Nephron progenitor cell (in vitro differentiated cells): ENCODE data around the gene C8G.

Experiments used
- DNase-seq: peaks from one replicate; pipeline ENCODE4 v3.0.0; 2021
- H3K27ac Mint-ChIP-seq: 2 replicates; pipeline ENCODE4 v1.8.0; 2021; ENCODE audit warnings: mild to moderate bottlenecking, moderate library complexity, mixed read lengths
- H3K27me3 Mint-ChIP-seq: 2 replicates; pipeline ENCODE4 v1.8.0; 2021; ENCODE audit warnings: mild to moderate bottlenecking, low read depth, mixed read lengths; ENCODE audit not compliant: poor library complexity
- H3K36me3 Mint-ChIP-seq: 2 replicates; pipeline ENCODE4 v1.8.0; 2021; ENCODE audit warnings: low read depth, mixed read lengths
- H3K4me1 Mint-ChIP-seq: 2 replicates; pipeline ENCODE4 v1.8.0; 2021; ENCODE audit warnings: mixed read lengths
- H3K4me3 Mint-ChIP-seq: 2 replicates; pipeline ENCODE4 v1.8.0; 2021; ENCODE audit warnings: mild to moderate bottlenecking, moderate library complexity, mixed read lengths
- H3K9me3 Mint-ChIP-seq: 2 replicates; pipeline ENCODE4 v1.8.0; 2021; ENCODE audit warnings: mild to moderate bottlenecking, moderate library complexity, mixed read lengths
- TF ChIP-seq, protein P1 (sequence below): fragments of 200-600 bp; sonication (generic); IDR thresholded peaks from 2 replicates; pipeline ENCODE4 v1.5.0; 2021; ENCODE audit warnings: antibody characterized with exemption

Gene C8G

DNA sequence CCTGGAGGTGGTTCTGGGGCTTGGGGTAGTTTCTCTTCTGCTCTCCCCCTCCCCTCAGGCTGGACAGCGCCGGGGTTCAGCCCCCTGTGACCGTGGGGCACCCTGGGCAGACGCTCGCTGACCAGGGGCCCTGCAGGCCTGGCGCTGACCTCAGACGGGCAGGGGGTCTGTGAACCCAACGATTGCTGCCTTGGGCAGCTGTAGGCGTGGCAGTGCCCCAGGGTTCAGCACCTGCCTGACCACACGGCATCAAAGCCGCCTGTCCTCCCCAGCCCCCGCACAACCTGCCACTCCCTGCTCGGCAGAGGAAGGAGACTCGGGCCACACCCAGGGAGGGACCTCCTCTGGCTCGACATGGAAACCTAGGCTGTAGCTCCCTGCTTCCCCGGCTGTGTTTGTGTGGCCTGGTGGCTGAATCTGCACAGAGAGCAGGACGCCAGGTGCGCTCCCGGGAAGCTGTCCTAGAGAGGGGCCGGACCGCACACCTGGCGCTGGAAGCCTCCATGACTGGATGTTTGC is 19.2 kb downstream of the C8G start:
- Mint-ChIP-seq H3K27ac (no peak overlapping the region), H3K27me3 (peaks cover 15% of the 10 kb centered on the region), H3K4me3 (no peak overlapping the region), H3K36me3 (no peaks in the 10 kb centered on the region), H3K9me3 (no peaks in the 10 kb centered on the region), H3K4me1 (peaks cover 21% of the 10 kb centered on the region)
- DNase-seq = no peak
- TF ChIP-seq, protein P1, sequence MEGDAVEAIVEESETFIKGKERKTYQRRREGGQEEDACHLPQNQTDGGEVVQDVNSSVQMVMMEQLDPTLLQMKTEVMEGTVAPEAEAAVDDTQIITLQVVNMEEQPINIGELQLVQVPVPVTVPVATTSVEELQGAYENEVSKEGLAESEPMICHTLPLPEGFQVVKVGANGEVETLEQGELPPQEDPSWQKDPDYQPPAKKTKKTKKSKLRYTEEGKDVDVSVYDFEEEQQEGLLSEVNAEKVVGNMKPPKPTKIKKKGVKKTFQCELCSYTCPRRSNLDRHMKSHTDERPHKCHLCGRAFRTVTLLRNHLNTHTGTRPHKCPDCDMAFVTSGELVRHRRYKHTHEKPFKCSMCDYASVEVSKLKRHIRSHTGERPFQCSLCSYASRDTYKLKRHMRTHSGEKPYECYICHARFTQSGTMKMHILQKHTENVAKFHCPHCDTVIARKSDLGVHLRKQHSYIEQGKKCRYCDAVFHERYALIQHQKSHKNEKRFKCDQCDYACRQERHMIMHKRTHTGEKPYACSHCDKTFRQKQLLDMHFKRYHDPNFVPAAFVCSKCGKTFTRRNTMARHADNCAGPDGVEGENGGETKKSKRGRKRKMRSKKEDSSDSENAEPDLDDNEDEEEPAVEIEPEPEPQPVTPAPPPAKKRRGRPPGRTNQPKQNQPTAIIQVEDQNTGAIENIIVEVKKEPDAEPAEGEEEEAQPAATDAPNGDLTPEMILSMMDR = no peak

DNA sequence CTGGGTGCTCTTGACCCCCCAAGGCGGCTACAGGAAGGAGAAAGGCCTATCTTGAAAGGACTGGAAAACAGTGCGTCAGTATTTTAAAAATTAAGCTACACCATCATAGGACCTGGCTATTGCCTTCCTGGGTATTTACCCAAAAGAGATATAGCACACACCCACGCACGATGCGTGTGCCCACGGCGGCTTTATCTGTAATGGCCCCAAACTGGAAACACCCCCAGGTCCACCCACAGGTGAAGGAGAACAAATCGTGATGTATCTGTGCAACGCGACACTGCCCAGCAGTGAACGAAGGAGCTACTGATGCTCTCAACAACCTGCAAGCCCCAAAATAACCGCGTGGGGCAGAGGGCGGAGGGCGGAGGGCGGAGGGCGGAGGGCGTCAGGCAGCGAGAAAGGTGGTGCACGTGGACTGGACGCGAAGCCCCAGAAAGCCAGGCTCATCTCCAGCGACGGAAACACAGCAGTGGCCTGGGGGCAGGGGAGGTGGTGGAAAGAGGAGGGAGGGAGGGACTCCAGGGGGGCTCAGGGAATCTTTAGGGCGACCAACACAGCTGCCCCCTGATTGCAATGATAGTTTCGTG is 19.9 kb downstream of the C8G start:
- H3K4me3 Mint-ChIP-seq = no peak overlapping the region
- no peaks in the 10 kb centered on the region for H3K36me3 Mint-ChIP-seq
- no peak overlapping the region for H3K27ac Mint-ChIP-seq
- H3K4me1 Mint-ChIP-seq = peaks cover 21% of the 10 kb centered on the region
- H3K9me3 Mint-ChIP-seq = no peaks in the 10 kb centered on the region
- DNase-seq = no peak
- TF ChIP-seq, protein P1 = no peak
- H3K27me3 Mint-ChIP-seq = peaks cover 15% of the 10 kb centered on the region

DNA sequence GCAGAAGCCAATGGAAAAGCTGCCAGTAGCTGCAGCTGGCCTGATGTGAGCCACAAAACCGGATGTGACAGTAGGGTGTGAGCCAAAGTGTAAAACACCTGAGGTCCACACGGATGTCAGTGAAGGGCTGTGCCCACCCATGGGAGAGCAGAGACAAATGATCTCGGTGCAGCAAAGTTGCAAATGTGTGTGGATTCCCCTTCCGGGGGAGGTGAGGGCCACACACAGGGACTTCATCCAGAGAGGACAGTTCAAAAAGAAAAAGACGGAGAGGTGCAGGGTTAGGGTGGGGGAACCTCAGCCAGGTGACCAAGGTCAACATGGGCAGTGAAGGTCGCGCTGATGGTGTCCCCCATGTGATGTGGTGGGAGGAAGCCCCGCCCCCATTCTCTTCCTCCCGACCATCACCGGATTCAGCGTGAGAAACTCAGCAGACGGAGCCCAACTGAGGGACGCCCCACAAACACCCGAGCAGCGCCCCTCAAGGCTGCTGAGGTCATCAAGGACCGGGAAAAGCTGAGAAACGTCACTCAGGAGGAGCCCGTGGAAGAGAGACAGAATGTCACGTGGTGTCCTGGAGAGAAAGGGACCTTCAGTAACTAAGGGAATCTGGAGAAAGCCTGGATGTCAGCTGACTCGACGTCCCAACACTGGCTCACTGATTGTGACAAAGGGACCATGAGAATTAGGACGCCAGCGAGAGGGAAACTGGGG is 20.9 kb downstream of the C8G start:
- H3K4me1 Mint-ChIP-seq = peaks cover 21% of the 10 kb centered on the region
- no peak overlapping the region for H3K27ac Mint-ChIP-seq
- no peaks in the 10 kb centered on the region for H3K9me3 Mint-ChIP-seq
- no peak for DNase-seq
- H3K27me3 Mint-ChIP-seq = peaks cover 12% of the 10 kb centered on the region
- H3K4me3 Mint-ChIP-seq = peak overlapping the region; percentile 56
- TF ChIP-seq, protein P1 = no peak
- H3K36me3 Mint-ChIP-seq = no peaks in the 10 kb centered on the region

DNA sequence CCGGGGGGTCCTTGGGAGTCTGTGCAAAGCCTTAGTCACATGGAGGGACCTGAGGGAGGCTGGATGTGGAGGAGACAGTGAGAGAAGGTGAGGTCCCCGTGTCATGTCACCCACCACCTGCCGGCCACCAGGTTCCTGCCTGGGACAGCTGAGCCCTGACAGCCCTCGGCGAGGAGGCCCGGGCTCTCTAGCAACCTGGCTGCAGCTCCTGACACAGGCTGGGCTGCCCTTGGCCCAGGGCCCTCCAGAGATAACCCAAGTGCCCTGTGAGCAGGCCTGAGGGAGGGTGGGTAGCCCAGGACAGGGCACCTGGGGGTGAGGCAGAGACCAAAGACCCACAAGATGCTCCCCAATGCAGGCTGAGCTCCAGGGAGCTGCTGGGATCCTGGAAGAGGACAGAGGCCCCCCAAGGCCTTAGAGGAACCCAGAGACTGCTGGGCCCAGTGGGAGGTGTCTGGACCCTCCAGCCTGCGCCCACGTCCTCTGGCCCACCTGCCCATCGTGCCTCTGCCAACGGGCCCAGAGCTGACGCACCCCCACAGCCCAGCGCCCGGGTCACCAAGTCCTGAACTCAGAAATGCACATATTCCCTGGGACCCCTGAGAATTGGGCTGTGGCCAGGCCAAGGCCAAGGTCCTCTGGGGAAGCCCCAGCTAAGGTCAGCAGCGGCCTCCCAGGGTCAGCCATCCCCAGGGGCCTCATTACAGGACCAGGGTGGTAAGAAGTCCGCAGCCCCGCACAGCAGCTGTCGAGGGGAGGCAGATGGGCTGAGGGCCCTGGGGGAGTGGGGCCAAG is 23.5 kb downstream of the C8G start:
- Mint-ChIP-seq H3K27me3 (peaks cover 12% of the 10 kb centered on the region), H3K27ac (no peak overlapping the region), H3K4me3 (no peak overlapping the region), H3K9me3 (no peaks in the 10 kb centered on the region), H3K4me1 (peaks cover 16% of the 10 kb centered on the region), H3K36me3 (no peaks in the 10 kb centered on the region)
- no peak for DNase-seq
- TF ChIP-seq, protein P1 = no peak

DNA sequence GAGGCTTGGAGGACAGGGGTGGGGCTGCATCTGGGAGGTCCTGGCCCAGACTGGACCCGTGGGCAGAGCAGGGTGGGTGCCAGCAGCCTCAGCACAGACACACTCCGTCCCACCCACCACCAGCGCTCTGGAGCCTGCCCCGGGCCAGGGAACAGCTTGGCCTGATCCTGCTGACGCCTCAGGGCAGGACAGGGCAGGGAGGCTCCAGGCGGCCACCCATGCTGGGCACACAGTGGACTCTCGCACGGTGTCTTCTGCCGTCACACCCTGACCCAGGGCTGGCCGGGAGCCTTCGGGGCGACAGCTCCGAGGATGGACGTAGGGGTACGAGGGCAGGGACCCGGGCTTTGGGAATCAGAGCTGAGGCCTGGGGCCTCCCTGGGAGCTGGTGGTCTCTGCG is 24.1 kb downstream of the C8G start:
- Mint-ChIP-seq H3K36me3 (no peaks in the 10 kb centered on the region), H3K4me3 (no peak overlapping the region), H3K27ac (no peak overlapping the region), H3K4me1 (peaks cover 16% of the 10 kb centered on the region), H3K9me3 (no peaks in the 10 kb centered on the region), H3K27me3 (peaks cover 17% of the 10 kb centered on the region)
- TF ChIP-seq, protein P1 = no peak
- no peak for DNase-seq
